ENCODE results near the gene NCOR1.

NCOR1 gene

DNA sequence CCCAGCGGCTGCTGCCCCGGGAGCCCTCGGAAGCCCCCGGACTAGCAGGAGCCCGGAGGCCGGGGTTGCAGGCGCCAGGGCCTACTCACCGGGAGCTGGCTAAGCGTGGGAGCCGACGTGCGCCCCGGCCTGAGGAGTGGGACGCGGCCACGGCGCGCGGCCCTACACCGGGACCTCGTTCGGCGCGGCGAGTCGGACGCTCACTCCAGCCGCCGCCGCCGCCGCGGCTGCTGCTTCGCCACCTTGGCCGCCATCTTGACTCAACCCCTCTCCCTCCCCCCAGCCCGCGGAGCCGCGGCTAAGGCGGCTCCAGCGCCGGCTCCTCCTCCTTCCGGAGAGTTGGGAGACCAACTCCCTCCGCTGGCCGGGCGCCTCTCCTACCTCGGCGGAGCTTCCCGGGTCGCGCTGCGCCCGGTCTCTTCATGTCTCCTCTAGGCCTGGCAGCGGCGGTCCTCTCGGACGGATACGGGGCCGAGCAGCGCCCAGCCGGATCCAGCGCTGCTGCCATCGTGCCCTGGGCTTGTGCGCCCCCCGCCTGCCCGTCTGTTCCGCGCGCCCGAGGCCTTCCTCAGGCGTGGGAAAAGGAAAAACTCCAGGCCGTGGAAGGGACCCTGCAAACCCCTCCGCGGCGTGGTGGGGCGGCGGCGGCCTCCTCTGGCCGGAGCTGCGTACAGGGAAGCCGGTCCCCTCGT, at the start of gene NCOR1:
NCOR1 (minus strand) TSS at position 262 of the 692 bp plus-strand sequence. CDS start 20,965 bp downstream, outside the sequence.
- peak; percentile 93 to 96 for DNase-seq (ENCODE audit: low read depth in 2 of 2)
- TF ChIP-seq, protein P1, sequence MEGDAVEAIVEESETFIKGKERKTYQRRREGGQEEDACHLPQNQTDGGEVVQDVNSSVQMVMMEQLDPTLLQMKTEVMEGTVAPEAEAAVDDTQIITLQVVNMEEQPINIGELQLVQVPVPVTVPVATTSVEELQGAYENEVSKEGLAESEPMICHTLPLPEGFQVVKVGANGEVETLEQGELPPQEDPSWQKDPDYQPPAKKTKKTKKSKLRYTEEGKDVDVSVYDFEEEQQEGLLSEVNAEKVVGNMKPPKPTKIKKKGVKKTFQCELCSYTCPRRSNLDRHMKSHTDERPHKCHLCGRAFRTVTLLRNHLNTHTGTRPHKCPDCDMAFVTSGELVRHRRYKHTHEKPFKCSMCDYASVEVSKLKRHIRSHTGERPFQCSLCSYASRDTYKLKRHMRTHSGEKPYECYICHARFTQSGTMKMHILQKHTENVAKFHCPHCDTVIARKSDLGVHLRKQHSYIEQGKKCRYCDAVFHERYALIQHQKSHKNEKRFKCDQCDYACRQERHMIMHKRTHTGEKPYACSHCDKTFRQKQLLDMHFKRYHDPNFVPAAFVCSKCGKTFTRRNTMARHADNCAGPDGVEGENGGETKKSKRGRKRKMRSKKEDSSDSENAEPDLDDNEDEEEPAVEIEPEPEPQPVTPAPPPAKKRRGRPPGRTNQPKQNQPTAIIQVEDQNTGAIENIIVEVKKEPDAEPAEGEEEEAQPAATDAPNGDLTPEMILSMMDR (IDR thresholded peaks at IDR 0.05; ENCODE audit: low read depth, low read length) = peak; percentile 40
- H3K4me3 ChIP-seq (replicated peaks in 1 of 2; ENCODE audit: low read depth in 2 of 2, low read length in 2 of 2) = peak within 1 kb of the TSS; percentile 66 to 89

DNA sequence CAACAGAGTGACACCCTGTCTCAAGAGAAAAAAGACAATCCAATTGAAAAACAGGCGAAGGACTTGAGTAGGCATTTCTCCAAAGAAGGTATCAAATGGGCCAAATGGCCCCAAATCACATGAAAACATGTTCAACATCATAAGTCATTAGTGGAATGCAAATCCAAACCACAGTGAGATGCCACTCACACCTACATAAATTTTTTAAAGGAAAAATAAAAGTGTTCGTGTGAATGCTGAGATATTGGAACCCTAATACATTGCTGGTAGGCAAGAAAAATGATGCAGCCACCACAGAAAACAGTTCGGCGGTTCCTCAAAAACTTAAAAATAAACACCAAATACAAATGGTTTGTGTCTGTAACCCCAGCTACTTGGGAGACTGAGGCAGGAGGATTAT, 46.9 kb upstream of the NCOR1 start:
- TF ChIP-seq, protein P1 (IDR thresholded peaks at IDR 0.05; ENCODE audit: low read depth, low read length) = no peak
- no peak for DNase-seq (ENCODE audit: low read depth in 2 of 2)
- no peak overlapping the region for H3K4me3 ChIP-seq (replicated peaks in 1 of 2; ENCODE audit: low read depth in 2 of 2, low read length in 2 of 2)

DNA sequence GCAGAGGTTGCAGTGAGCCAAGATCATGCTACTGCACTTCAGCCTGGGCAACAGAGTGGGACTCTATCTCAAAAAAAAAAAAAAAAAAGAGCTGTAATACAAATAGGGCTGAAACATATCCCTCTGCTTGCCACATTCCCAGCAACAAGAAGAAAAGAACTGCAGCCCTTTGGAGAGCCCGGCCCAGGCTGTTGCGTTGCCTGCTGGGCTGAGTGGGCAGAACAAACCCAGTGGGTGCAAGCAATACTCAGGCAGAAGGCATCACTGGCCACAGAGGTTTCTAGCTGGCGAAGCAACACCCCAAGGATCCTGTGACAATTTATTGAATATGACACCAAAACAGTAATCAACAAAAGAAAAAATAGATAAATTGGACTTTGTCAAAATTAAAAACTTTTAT, 45.7 kb upstream of the NCOR1 start:
- no peak overlapping the region for H3K4me3 ChIP-seq (replicated peaks in 1 of 2; ENCODE audit: low read depth in 2 of 2, low read length in 2 of 2)
- DNase-seq (ENCODE audit: low read depth in 2 of 2) = no peak
- TF ChIP-seq, protein P1 (IDR thresholded peaks at IDR 0.05; ENCODE audit: low read depth, low read length) = no peak

DNA sequence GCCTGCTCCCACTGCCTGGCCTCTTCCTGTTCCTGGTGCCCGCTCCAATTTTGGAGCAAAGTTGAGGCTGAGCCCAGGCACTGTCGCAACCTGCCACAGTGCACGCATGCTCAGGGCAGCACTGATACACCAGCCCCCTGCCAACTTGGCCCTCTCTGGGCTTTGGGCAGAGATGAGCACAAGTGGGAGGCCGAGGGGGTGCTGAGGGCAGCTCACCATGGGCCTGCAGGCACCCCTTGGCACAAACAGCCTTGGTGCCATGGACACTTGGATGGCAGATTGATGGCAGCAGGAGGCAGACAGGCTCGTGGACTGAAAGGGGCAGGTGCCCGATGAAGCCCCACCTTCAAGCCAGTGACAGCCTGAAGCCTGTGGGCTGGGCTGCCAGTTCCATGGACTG, 44.6 kb upstream of the NCOR1 start:
- TF ChIP-seq, protein P1 (IDR thresholded peaks at IDR 0.05; ENCODE audit: low read depth, low read length) = no peak
- no peak for DNase-seq (ENCODE audit: low read depth in 2 of 2)
- H3K4me3 ChIP-seq (replicated peaks in 1 of 2; ENCODE audit: low read depth in 2 of 2, low read length in 2 of 2) = no peak overlapping the region

DNA sequence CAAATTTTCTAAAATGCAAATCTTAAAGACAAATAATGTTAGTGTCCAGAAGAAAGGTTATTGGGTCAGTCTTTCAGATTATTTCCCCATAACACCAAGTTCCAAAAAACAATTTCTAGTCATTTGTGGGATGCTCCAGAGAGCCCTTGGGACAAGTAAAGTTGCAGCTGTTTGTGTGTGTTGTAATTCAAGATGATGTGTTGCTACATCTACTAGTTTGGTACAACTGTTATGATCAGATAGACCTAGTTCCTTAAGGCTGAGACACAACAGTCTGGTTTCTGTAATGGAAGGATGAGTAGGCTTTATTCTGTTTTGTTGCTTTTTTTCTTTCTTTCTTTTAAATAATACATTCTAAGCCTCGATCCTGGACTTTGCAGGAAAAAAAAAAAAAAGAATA, 43.6 kb upstream of the NCOR1 start:
- TF ChIP-seq, protein P1 (IDR thresholded peaks at IDR 0.05; ENCODE audit: low read depth, low read length) = no peak
- no peak overlapping the region for H3K4me3 ChIP-seq (replicated peaks in 1 of 2; ENCODE audit: low read depth in 2 of 2, low read length in 2 of 2)
- peak; percentile 45 to 79 for DNase-seq (ENCODE audit: low read depth in 2 of 2)

DNA sequence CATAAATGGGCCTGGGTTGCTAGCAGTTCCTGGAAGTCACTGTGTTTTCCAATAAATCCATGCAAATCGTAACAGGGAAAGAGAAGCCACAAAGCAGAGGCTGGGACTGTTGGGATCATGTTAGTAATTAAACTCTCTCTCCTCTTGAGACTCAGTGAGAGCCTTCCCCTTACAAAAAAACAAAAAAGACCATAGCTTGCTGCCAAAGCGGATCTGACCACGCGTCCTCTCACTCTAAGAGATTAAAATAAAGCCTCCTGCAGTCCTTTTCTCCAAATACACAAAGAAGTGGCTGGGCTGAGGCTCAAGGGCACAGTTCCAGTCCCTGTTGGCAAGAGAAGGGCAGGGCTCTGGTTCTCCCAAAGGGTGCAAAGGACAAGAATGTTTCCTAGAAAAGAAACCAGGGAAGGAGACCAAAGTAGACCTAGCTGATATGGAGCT, 40.2 kb upstream of the NCOR1 start:
- no peak overlapping the region for H3K4me3 ChIP-seq (replicated peaks in 1 of 2; ENCODE audit: low read depth in 2 of 2, low read length in 2 of 2)
- DNase-seq (ENCODE audit: low read depth in 2 of 2) = peak; percentile 23 to 92
- TF ChIP-seq, protein P1 (IDR thresholded peaks at IDR 0.05; ENCODE audit: low read depth, low read length) = no peak

Measured in cardiac fibroblast (primary cell).